HG03442 (cell line): ENCODE measurements around the gene RUNX1.
A peak's percentile ranks its signal among the peaks of the same experiment; 100 is the strongest.

Source experiments
- ATAC-seq: cut with Tn5 transposase; IDR thresholded peaks from one replicate; pipeline ENCODE4 v1.9.1; 2021; ENCODE audit warnings: mild to moderate bottlenecking, moderate library complexity; ENCODE audit not compliant: unreplicated experiment

Gene RUNX1

GRCh38 chr21:34907461-34908418 is 141.4 kb downstream of the RUNX1 start:
- no peak for ATAC-seq

DNA sequence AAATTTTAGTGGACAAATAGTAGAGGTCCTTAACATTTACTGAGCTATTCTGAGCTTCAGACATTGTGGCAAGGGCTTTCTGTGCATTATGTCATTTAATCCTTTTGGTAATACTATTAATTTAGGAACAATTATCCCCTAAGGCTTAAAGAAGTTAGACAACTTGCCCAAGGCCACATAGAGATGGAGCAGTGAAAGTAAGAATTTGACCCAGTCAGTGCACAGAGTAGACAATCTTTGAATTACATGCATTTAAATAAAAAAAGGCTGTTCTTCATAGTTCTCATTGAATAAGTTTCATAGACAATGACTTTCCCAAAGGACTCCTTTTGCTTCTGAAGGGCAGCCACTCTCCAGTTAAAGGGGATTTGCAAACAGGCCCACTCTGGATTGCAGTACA is 142.7 kb downstream of the RUNX1 start:
- ATAC-seq, result no peak

DNA sequence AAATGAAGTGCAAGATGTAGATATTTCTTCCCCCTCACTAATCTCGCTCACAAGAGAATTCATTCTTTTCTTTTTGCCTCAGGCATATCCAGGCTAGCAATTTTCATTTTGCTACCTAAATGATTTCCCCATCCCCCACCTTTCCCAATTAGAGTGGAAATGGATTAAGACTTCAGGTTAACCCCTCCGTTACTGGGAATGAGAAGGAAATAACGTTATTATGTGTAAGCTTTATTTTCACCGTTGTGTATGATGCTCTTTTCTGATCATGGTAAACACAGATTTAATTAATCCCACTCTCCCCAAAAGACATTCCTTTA is 143.9 kb downstream of the RUNX1 start:
- ATAC-seq, result no peak

GRCh38 chr21:34904526-34905217 is 144.4 kb downstream of the RUNX1 start:
- no peak for ATAC-seq

DNA sequence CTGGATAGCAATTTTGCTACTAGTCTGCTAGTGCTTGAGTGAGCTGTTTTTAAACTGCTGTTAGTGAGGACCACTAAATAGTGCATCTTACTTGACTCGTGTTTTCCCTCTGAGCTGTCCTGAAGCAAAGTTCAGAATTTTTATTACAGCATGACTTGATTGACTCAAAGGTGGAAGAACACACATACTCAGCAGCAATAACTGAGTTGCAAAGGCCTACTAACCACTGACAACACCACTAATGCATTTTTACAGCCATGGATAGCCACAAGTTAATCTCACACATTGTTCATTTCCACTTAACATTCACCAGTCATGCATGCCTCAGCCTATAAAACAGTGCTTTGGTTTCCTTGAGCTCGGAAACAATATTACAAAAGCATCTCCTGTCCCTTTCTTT is 148.7 kb downstream of the RUNX1 start:
- ATAC-seq, result no peak

- no peak for ATAC-seq
Measured at GRCh38 chr21:34899760-34900159, 149.3 kb downstream of the RUNX1 start.

- ATAC-seq, result no peak
Measured at GRCh38 chr21:34899302-34899701, 149.8 kb downstream of the RUNX1 start.

DNA sequence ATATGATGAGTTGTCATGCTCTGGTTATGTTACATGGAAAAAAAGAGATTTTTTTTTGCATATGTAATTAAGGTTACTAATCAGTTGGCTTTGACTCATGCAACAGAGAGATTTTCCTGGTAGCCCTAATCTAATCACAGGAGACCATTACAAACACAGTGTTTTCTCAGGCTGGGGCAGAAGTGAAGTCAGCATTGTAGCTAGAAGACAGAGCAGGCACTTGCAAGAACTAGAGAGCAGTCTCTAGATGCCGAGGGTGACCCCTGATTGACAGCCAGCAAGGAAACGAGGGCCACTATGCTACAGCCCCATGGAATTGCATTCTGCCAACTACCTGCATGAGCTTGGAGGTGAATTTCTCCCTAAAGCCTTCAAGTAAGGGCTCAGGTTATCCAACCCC is 151.3 kb downstream of the RUNX1 start:
- ATAC-seq, result no peak

DNA sequence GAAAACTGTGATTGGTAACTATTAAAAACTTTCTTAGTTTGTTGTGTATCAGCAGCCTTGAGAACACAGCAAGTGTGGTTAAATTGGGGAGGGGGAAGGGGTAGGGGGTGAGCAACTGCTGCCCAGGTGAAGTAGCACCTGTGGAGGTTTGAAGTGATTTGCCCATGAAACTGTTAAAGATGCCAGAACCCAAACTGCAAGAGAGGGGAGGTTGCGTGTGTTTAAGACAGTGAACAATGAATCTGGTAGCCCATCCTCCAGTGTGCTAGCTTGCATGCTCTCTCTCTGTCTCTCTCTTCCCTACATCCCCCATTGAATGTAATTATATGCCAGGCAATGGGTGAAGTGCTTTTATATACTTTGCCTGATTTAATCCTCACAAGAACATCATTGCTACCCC is 154.7 kb downstream of the RUNX1 start:
- ATAC-seq, result no peak

GRCh38 chr21:34892209-34892608 is 156.9 kb downstream of the RUNX1 start:
- ATAC-seq, result no peak

DNA sequence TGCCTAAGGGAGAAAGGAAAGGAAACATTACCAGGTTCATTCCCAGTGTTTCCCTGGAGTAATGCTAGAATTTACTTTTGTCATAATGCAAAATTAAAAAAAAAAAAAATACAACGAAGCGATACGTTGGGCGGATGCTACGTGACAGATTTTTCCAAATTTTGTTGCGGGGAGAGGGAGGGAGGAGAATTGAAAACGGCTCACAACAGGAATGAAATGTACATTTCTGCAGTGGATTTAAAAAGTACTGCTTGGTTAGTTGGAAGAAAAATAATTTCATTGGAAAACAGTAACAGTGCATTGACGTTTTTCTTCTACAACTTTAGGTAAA is 157.5 kb downstream of the RUNX1 start:
- no peak for ATAC-seq

DNA sequence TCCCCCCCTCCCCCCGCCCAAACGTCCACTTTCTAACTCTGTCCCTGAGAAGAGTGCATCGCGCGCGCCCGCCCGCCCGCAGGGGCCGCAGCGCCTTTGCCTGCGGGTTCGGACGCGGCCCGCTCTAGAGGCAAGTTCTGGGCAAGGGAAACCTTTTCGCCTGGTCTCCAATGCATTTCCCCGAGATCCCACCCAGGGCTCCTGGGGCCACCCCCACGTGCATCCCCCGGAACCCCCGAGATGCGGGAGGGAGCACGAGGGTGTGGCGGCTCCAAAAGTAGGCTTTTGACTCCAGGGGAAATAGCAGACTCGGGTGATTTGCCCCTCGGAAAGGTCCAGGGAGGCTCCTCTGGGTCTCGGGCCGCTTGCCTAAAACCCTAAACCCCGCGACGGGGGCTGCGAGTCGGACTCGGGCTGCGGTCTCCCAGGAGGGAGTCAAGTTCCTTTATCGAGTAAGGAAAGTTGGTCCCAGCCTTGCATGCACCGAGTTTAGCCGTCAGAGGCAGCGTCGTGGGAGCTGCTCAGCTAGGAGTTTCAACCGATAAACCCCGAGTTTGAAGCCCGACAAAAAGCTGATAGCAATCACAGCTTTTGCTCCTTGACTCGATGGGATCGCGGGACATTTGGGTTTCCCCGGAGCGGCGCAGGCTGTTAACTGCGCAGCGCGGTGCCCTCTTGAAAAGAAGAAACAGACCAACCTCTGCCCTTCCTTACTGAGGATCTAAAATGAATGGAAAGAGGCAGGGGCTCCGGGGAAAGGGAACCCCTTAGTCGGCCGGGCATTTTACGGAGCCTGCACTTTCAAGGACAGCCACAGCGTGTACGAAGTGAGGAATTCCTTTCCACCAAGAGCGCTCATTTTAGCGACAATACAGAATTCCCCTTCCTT is 158.1 kb downstream of the RUNX1 start:
- ATAC-seq, result no peak

GRCh38 chr21:34890470-34890723 is 158.7 kb downstream of the RUNX1 start:
- ATAC-seq, result no peak

GRCh38 chr21:34889676-34890469 is 159.2 kb downstream of the RUNX1 start:
- ATAC-seq, result peak; percentile 33

DNA sequence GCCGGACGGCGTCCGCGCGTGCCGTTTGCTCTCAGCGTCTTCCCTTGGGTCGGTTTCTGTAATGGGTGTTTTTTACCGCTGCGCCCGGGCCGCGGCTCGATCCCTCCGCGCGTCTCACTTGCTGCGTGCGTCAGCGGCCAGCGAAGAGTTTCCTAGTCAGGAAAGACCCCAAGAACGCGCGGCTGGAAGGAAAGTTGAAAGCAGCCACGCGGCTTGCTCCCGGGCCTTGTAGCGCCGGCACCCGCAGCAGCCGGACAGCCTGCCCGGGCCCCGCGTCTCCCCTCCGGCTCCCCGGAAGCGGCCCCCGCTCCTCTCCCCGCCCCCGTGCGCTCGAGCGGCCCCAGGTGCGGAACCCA is 159.8 kb downstream of the RUNX1 start:
- peak; percentile 1 for ATAC-seq

DNA sequence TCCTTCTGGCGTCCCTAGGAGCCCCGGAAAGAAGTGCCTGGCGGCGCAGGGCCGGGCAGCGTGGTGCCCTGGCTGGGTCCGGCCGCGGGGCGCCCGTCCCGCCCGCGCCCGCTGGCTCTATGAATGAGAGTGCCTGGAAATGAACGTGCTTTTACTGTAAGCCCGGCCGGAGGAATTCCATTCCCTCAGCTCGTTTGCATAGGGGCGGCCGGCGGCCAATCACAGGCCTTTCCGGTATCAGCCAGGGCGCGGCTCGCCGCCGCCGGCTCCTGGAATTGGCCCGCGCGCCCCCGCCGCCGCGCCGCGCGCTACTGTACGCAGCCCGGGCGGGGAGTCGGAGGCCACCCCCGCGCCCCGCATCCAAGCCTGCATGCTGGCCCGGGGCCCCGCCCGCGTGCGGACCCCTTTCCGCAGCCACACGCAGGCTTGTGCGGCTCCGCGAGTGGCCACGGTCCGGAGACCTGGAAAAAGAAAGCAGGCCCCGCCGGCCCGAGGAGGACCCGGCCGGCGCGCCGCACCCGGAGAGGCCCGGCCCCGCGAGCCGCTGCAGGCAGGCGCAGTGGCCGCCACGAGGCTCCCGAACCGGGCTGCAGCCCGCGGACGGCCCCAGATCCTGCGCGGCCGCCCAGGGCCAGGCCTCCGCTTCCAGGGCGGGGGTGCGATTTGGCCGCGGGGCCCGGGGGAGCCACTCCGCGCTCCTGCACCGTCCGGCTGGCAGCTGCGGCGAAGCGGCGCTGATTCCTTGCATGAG is 160.4 kb downstream of the RUNX1 start:
- peak; percentile 45 for ATAC-seq

DNA sequence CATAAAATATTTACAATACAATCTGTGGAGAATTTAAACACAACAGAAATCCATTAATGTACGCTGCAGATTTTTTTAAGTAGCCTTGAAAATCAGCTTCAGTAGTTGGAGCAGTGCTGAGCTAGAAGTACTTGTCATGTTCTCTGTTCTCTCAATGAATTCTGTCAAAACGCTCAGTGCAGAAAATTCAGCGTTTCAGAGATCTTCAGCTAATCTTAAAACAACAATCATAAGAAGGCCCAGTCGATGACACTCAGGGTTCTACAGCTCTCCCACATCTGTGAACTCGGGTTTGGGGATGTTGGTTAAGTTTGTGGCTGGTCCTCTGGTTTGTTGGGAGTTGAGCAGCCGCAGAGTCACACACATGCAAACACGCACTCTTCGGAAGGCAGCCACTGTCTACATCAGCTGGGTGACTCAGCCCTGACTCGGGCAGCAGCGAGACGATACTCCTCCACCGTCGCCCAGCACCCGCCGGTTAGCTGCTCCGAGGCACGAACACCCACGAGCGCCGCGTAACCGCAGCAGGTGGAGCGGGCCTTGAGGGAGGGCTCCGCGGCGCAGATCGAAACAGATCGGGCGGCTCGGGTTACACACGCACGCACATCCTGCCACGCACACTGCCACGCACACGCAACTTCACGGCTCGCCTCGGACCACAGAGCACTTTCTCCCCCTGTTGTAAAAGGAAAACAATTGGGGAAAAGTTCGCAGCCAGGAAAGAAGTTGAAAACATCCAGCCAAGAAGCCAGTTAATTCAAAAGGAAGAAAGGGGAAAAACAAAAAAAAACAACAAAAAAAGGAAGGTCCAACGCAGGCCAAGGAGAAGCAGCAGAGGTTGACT is 161.2 kb downstream of the RUNX1 start:
- peak; percentile 26 for ATAC-seq

DNA sequence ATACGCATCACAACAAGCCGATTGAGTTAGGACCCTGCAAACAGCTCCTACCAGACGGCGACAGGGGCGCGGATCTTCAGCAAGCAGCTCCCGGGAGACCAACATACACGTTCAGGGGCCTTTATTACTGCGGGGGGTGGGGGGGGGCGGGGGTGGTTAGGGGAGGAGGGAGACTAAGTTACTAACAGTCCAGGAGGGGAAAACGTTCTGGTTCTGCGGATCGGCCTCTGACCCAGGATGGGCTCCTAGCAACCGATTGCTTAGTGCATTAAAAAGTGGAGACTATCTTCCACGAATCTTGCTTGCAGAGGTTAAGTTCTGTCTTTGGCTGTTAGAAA is 162.0 kb downstream of the RUNX1 start:
- no peak for ATAC-seq

- ATAC-seq, result no peak
Measured at GRCh38 chr21:34886240-34887104, 162.6 kb downstream of the RUNX1 start.
